Esophagus squamous epithelium (tissue), 5 donors: Measurements from ENCODE around the gene MAP6. TPM values are rescaled to one million over a fixed set of nuclear protein-coding genes. Genes with fewer than 3 reads are reported as not detected.
"Not testable (repeated sequence)": the region's sequence is repeated elsewhere in the genome, so short reads cannot be mapped to it uniquely, and the experiment has no call there.

Experiments used
- DNase-seq: peaks from one replicate; lab custom pipeline; 2025; lab: John Stamatoyannopoulos, UW
- H3K27ac ChIP-seq, 4 donors: fragments of 200-600 bp; sonication (generic); one replicate each; pipeline ENCODE4 v1.5.1; 2016 to 2019; ENCODE audit warnings: mild to moderate bottlenecking in 1 of 4
- H3K27me3 ChIP-seq, 4 donors: fragments of 200-600 bp; sonication (generic); 1 replicate in 3 of 4; 2 replicates in 1 of 4; pipeline versions ENCODE4 v1.5.1 to v1.6.0; 2017 to 2021; ENCODE audit warnings: antibody characterized with exemption in 1 of 4
- H3K36me3 ChIP-seq, 3 donors: fragments of 200-600 bp; sonication (generic); one replicate each; pipeline ENCODE4 v1.5.1; 2016 to 2019
- H3K4me1 ChIP-seq, 3 donors: fragments of 200-600 bp; sonication (generic); one replicate each; pipeline ENCODE4 v1.5.1; 2017 to 2019
- H3K4me3 ChIP-seq, 4 donors: fragments of 200-600 bp; sonication (generic); 1 replicate in 3 of 4; 2 replicates in 1 of 4; pipeline ENCODE4 v1.5.1; 2016 to 2019; ENCODE audit warnings: mild to moderate bottlenecking in 2 of 4, moderate library complexity in 1 of 4
- H3K9me3 ChIP-seq, 3 donors: fragments of 200-600 bp; sonication (generic); one replicate each; pipeline ENCODE4 v1.5.1; 2016 to 2019
- POLR2A ChIP-seq, 4 donors: fragments of 450-650 bp; IDR thresholded peaks; one replicate each; pipeline ENCODE4 v1.6.1; 2017; ENCODE audit warnings: antibody characterized with exemption in 4 of 4, mild to moderate bottlenecking in 4 of 4, moderate library complexity in 3 of 4
- WGBS, 2 donors: methylation state at CpG; one replicate each; pipeline ENCODE4 v1.1.5; 2018; 5-methylcytosine and 5-hydroxymethylcytosine counted together
- intact Hi-C: fragments of 100-400 bp; cut with DNase I; formaldehyde crosslinking; loops from one replicate; pipeline ENCODE4 v1.15.0; 2022
- total RNA-seq, 4 donors: library from RNA; depleted of rRNA; stranded (reverse); fragments of >200 nt; gene quantifications; one replicate each; pipeline ENCODE4 v1.1.0, GENCODE V29; 2016
- TF ChIP-seq, protein P1 (sequence below), 6 experiments: fragments of 450-650 bp in 4 of 6; fragments of 200-600 bp in 2 of 6; sonication (generic) in 2 of 6; IDR thresholded peaks; one replicate each; pipeline ENCODE4 v1.5.1; 2016 to 2019; ENCODE audit warnings: antibody characterized with exemption in 6 of 6, mild to moderate bottlenecking in 4 of 6, moderate library complexity in 4 of 6
- donor health status: DM: yes; HTN: yes; CAD: no.

MAP6 gene
- total RNA-seq, 4 donors from 2014 or later, result 0.18 to 3.6 (median 0.34) TPM

DNA sequence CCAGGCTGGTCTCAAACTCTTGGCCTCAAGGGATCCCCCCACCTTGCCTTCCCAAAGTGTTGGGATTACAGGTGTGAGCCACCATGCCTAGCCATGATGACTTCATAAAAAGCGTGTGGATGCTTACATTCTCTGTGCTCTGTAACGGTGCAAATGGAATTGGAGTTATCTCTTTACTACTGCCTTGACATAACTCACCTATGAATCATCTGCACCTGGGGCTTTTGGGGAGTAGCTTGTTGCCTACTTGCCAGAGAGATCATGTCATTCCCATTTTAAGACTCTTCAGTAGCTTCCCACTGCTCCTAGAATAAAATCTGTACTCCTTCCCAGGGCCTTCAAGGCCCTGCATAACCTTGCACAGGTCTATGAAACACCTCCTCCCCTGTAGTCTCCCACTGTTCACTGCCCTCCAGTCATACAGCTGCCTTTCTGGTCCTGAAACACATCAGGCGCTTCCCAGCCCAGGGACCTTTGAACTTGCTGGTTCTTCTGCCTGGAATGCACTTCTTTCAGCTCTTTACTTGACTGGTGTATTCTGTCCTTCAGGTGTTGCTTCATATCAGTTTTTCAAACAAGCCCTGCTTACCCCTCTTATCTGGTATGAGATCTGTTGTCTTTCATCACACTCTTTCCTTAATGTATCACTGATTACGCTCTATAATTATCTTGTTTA is 29.2 kb upstream of the MAP6 start:
- H3K4me1 ChIP-seq, result no peaks in the 10 kb centered on the region
- TF ChIP-seq, protein P1, sequence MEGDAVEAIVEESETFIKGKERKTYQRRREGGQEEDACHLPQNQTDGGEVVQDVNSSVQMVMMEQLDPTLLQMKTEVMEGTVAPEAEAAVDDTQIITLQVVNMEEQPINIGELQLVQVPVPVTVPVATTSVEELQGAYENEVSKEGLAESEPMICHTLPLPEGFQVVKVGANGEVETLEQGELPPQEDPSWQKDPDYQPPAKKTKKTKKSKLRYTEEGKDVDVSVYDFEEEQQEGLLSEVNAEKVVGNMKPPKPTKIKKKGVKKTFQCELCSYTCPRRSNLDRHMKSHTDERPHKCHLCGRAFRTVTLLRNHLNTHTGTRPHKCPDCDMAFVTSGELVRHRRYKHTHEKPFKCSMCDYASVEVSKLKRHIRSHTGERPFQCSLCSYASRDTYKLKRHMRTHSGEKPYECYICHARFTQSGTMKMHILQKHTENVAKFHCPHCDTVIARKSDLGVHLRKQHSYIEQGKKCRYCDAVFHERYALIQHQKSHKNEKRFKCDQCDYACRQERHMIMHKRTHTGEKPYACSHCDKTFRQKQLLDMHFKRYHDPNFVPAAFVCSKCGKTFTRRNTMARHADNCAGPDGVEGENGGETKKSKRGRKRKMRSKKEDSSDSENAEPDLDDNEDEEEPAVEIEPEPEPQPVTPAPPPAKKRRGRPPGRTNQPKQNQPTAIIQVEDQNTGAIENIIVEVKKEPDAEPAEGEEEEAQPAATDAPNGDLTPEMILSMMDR (IDR thresholded peaks at IDR 0.05), result no peak
- no peak for TF ChIP-seq POLR2A (IDR thresholded peaks at IDR 0.05)
- intact Hi-C loops, result no loop called here
- H3K27ac ChIP-seq, result no peak overlapping the region
- WGBS, 2 donors, result 67 to 69% methylated on average over 3 of the region's 4 CpGs
- DNase-seq, result no peak
- peaks cover 0 to 35% (median 0%) of the 10 kb centered on the region in 4 donors for H3K27me3 ChIP-seq
- H3K4me3 ChIP-seq, result no peak overlapping the region
- no peaks in the 10 kb centered on the region for H3K9me3 ChIP-seq
- H3K36me3 ChIP-seq, result no peaks in the 10 kb centered on the region

DNA sequence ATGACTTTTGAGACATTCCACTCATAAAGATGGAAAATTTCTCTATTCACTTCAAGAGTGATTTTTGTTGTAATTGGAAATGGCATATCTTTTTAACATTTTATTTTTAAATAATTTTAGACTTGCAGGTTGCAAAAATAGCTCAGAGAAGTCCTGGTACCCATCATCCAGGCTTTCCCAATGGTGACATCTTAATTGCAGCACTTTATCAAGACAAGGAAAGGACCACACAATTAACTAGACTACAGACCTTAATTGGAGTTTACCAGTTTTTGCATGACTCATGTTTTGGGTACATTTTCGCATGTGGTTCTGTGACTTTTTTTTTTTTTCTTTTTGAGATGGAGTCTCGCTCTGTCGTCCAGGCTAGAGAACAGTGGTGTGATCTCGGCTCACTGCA is 23.0 kb upstream of the MAP6 start:
- Histone ChIP-seq H3K27ac (no peak overlapping the region), H3K27me3 (peaks cover 0 to 39% (median 0%) of the 10 kb centered on the region in 4 donors), H3K36me3 (no peaks in the 10 kb centered on the region), H3K4me3 (no peak overlapping the region), H3K4me1 (no peaks in the 10 kb centered on the region), H3K9me3 (no peaks in the 10 kb centered on the region)
- TF ChIP-seq, protein P1 (IDR thresholded peaks at IDR 0.05), result no peak
- TF ChIP-seq POLR2A (IDR thresholded peaks at IDR 0.05), result no peak
- intact Hi-C loops, result no loop called here
- DNase-seq, result no peak
- WGBS, 2 donors, result 82 to 89% methylated on average over 3 to 4 of the region's 4 CpGs

DNA sequence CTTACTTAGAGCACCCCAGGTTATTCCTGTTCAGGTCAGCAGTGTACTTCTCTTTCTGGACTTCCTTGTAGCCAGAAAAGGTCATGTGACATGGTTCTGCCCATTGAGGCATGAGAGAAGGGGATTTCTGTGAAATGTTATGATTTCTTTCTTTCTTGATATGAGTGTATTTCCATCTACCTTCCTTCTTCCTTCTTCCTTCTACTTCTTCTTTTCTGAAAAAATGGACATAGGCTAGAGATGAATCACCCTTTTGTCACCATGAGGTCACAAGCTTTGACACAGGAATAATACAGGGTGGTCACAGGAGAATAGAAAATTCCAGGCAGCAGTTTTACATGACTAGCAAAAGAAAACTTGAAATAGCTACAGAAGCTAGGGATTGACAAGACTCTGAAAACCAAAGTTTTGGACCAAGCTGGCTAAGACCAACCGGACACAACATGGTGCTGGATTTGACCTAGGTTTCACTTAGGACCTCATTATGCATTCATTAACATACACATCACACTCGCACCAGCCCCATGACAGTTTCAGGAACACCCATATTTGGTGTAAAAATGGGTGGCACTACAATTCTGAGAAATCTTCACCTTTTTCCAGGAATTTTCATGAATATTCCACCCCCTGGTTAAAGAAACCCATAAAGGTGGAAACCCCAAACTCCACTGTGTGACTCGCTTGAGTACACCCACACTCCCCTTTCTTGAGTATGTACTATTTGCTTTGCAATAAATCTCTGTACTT is 21.2 kb upstream of the MAP6 start:
- 50 to 61% methylated on average over 3 of the region's 3 CpGs for WGBS, 2 donors
- no peak overlapping the region for H3K4me3 ChIP-seq
- intact Hi-C loops, result no loop called here
- H3K27ac ChIP-seq, result no peak overlapping the region
- peaks cover 0 to 11% (median 0%) of the 10 kb centered on the region in 3 donors for H3K9me3 ChIP-seq
- H3K4me1 ChIP-seq, result no peaks in the 10 kb centered on the region
- no peak for TF ChIP-seq POLR2A (IDR thresholded peaks at IDR 0.05)
- TF ChIP-seq, protein P1 (IDR thresholded peaks at IDR 0.05), result no peak
- DNase-seq, result no peak
- no peaks in the 10 kb centered on the region for H3K36me3 ChIP-seq
- H3K27me3 ChIP-seq, result peaks cover 0 to 49% (median 0%) of the 10 kb centered on the region in 4 donors

DNA sequence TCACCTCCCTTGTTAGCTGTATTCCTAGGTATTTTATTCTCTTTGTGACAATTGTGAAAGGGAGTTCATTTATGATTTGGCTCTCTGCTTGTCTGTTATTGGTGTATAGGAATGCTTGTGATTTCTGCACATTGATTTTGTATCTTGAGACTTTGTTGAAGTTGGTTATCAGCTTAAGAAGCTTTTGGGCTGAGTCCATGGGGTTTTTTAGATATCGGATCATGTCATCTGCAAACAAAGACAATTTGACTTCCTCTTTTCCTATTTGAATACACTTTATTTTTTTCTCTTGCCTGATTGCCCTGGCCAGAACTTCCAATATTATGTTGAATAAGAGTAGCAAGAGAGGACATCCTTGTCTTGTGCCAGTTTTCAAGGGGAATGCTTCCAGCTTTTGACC is 15.0 kb upstream of the MAP6 start:
- intact Hi-C loops, H3K4me3 ChIP-seq, H3K36me3 ChIP-seq, H3K27ac ChIP-seq, H3K4me1 ChIP-seq, DNase-seq: not testable (repeated sequence)
- peaks cover 0 to 18% (median 0%) of the 10 kb centered on the region in 3 donors for H3K9me3 ChIP-seq
- peaks cover 0 to 64% (median 0%) of the 10 kb centered on the region in 4 donors for H3K27me3 ChIP-seq
- WGBS, 2 donors, result 79 to 86% methylated on average over 1 of the region's 1 CpG

DNA sequence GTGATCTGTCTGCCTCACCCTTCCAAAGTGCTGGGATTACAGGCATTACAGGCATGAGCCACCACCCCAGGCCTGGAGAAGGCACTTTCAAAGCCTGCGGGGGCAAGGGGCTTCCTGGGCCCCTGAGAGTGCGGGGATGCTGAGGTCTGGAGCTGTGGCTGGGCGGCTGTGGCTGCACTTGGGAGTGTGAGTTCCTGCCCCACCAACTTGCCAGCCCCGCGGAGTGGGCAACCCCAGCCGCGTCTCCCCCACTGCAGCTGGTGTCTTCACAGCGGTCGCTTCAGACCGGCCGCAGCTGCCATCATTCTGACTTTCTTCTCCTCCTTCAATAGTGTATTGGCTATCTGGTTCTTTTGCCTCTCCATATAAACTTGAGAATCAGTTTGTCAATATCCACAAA is 10.7 kb upstream of the MAP6 start:
- H3K9me3 ChIP-seq, result peaks cover 0 to 2% (median 0%) of the 10 kb centered on the region in 3 donors
- H3K4me3 ChIP-seq, result no peak overlapping the region
- 79 to 96% methylated on average over 4 to 8 of the region's 11 CpGs for WGBS, 2 donors
- H3K27ac ChIP-seq, result no peak overlapping the region
- H3K36me3 ChIP-seq, result no peaks in the 10 kb centered on the region
- no peak for DNase-seq
- no peaks in the 10 kb centered on the region for H3K4me1 ChIP-seq
- peaks cover 0 to 64% (median 0%) of the 10 kb centered on the region in 4 donors for H3K27me3 ChIP-seq
- TF ChIP-seq, protein P1 (IDR thresholded peaks at IDR 0.05), result no peak
- TF ChIP-seq POLR2A (IDR thresholded peaks at IDR 0.05), result no peak
- intact Hi-C loops, result no loop called here
